ENCODE results near the gene LRRC4C. TPM values are rescaled to one million over a fixed set of nuclear protein-coding genes. Genes with fewer than 3 reads are reported as not detected.

The LRRC4C gene
- polyA plus RNA-seq, 1 donor from 2014 or later = 24.3 TPM

DNA sequence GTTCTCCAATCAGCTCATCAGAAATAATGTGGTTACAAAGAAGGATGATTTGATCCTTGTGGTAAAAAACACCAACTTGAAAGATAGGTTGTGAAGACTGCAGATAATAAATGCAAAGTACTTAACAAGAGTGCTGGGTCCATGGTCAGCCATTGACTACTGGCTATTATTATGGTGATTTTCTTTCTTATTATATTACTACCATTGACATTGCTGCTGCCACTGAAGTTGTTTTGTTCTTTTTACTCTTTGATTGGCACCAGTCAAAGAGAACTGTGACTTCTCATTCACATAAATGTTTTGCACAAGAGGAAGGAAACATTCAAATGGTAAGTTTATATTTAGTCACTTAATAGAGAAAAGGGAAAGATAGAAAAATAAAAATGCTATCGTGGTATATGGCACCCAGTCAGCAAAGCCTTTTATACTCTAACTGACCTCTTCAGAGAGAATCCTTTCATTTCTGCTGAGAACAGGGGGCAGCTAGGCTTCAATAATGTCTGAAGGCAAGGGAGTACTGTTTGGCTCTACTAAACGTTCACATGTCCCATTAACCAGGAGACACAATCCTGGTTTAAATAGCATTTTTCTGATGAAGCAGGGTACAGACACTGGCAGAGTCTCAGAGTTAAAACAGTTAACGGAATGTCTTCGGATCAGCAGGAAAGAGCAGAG lies 64.8 kb downstream of the LRRC4C start:
- Histone ChIP-seq H3K27ac (ENCODE audit: low read length) (no peak overlapping the region), H3F3A (ENCODE audit: insufficient read depth, low read length, poor library complexity, severe bottlenecking) (no peaks in the 10 kb centered on the region), H3K4me3 (ENCODE audit: low read length) (no peak overlapping the region), H3K36me3 (ENCODE audit: insufficient read depth, low read length) (no peaks in the 10 kb centered on the region), H3K79me2 (replicated peaks; ENCODE audit: insufficient read depth, low read length) (no peaks in the 10 kb centered on the region), H3K27me3 (ENCODE audit: insufficient read depth, low read depth, low read length) (no peaks in the 10 kb centered on the region), H3K9me3 (ENCODE audit: low read length) (no peaks in the 10 kb centered on the region), H3K4me2 (ENCODE audit: low read length) (no peak overlapping the region), H3K9ac (ENCODE audit: low read length) (no peak overlapping the region), H2AFZ (ENCODE audit: low read depth, low read length) (no peak overlapping the region), H4K20me1 (ENCODE audit: insufficient read depth) (no peaks in the 10 kb centered on the region), H3K9me2 (ENCODE audit: insufficient read depth, low read length) (no peaks in the 10 kb centered on the region)
- TF ChIP-seq EZH2 (IDR thresholded peaks at IDR 0.05; ENCODE audit: borderline replicate concordance, insufficient read depth, low read length, poor library complexity, severe bottlenecking) = no peak
- TF ChIP-seq SMC3 (conservative IDR thresholded peaks at IDR 0.05; ENCODE audit: poor library complexity) = no peak
- no peak for TF ChIP-seq RAD21 (conservative IDR thresholded peaks at IDR 0.05)
- TF ChIP-seq, protein P1, sequence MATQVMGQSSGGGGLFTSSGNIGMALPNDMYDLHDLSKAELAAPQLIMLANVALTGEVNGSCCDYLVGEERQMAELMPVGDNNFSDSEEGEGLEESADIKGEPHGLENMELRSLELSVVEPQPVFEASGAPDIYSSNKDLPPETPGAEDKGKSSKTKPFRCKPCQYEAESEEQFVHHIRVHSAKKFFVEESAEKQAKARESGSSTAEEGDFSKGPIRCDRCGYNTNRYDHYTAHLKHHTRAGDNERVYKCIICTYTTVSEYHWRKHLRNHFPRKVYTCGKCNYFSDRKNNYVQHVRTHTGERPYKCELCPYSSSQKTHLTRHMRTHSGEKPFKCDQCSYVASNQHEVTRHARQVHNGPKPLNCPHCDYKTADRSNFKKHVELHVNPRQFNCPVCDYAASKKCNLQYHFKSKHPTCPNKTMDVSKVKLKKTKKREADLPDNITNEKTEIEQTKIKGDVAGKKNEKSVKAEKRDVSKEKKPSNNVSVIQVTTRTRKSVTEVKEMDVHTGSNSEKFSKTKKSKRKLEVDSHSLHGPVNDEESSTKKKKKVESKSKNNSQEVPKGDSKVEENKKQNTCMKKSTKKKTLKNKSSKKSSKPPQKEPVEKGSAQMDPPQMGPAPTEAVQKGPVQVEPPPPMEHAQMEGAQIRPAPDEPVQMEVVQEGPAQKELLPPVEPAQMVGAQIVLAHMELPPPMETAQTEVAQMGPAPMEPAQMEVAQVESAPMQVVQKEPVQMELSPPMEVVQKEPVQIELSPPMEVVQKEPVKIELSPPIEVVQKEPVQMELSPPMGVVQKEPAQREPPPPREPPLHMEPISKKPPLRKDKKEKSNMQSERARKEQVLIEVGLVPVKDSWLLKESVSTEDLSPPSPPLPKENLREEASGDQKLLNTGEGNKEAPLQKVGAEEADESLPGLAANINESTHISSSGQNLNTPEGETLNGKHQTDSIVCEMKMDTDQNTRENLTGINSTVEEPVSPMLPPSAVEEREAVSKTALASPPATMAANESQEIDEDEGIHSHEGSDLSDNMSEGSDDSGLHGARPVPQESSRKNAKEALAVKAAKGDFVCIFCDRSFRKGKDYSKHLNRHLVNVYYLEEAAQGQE (IDR thresholded peaks at IDR 0.05; ENCODE audit: borderline replicate concordance) = no peak
- TF ChIP-seq POLR2AphosphoS5 (IDR thresholded peaks at IDR 0.05) = peak; percentile 24
- TF ChIP-seq TAF1 (IDR thresholded peaks at IDR 0.05; ENCODE audit: low read depth) = no peak
- TF ChIP-seq, protein P2, sequence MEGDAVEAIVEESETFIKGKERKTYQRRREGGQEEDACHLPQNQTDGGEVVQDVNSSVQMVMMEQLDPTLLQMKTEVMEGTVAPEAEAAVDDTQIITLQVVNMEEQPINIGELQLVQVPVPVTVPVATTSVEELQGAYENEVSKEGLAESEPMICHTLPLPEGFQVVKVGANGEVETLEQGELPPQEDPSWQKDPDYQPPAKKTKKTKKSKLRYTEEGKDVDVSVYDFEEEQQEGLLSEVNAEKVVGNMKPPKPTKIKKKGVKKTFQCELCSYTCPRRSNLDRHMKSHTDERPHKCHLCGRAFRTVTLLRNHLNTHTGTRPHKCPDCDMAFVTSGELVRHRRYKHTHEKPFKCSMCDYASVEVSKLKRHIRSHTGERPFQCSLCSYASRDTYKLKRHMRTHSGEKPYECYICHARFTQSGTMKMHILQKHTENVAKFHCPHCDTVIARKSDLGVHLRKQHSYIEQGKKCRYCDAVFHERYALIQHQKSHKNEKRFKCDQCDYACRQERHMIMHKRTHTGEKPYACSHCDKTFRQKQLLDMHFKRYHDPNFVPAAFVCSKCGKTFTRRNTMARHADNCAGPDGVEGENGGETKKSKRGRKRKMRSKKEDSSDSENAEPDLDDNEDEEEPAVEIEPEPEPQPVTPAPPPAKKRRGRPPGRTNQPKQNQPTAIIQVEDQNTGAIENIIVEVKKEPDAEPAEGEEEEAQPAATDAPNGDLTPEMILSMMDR (IDR thresholded peaks at IDR 0.05; ENCODE audit: poor library complexity, severe bottlenecking) = no peak
- TF ChIP-seq EP300 (conservative IDR thresholded peaks at IDR 0.05; ENCODE audit: poor library complexity, severe bottlenecking) = peak; percentile 51
- TF ChIP-seq MXI1 (conservative IDR thresholded peaks at IDR 0.05; ENCODE audit: poor library complexity, severe bottlenecking) = no peak

DNA sequence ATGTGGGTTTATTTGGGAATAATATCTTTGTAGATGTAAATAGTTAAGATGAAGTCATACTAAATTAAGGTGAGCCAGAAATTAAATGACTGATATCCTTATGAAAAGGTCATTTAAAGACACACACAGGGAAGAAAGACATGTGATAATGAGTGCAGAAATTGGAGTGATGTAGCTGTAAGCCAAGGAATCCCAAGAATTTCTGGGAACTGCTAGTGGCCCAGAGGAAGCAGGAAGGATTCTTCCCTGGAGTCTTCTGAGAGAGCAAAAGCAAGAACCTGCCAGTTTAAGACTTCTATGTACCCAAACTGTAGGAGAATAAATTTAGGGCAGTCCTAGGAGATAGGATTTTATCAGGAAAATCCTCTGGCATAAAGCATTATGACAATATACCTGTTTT lies 66.9 kb downstream of the LRRC4C start:
- TF ChIP-seq MXI1 (conservative IDR thresholded peaks at IDR 0.05; ENCODE audit: poor library complexity, severe bottlenecking) (no peak), EP300 (conservative IDR thresholded peaks at IDR 0.05; ENCODE audit: poor library complexity, severe bottlenecking) (no peak), POLR2AphosphoS5 (IDR thresholded peaks at IDR 0.05) (no peak), EZH2 (IDR thresholded peaks at IDR 0.05; ENCODE audit: borderline replicate concordance, insufficient read depth, low read length, poor library complexity, severe bottlenecking) (no peak), RAD21 (conservative IDR thresholded peaks at IDR 0.05) (no peak), TAF1 (IDR thresholded peaks at IDR 0.05; ENCODE audit: low read depth) (no peak), SMC3 (conservative IDR thresholded peaks at IDR 0.05; ENCODE audit: poor library complexity) (no peak)
- TF ChIP-seq, protein P1 (IDR thresholded peaks at IDR 0.05; ENCODE audit: borderline replicate concordance) = no peak
- TF ChIP-seq, protein P2 (IDR thresholded peaks at IDR 0.05; ENCODE audit: poor library complexity, severe bottlenecking) = no peak
- no peak overlapping the region for H2AFZ ChIP-seq (ENCODE audit: low read depth, low read length)
- no peak overlapping the region for H3K27ac ChIP-seq (ENCODE audit: low read length)
- H3K4me2 ChIP-seq (ENCODE audit: low read length) = no peak overlapping the region
- no peak overlapping the region for H3K9ac ChIP-seq (ENCODE audit: low read length)
- H4K20me1 ChIP-seq (ENCODE audit: insufficient read depth) = no peaks in the 10 kb centered on the region
- H3K9me3 ChIP-seq (ENCODE audit: low read length) = no peaks in the 10 kb centered on the region
- H3K27me3 ChIP-seq (ENCODE audit: insufficient read depth, low read depth, low read length) = no peaks in the 10 kb centered on the region
- no peaks in the 10 kb centered on the region for H3K9me2 ChIP-seq (ENCODE audit: insufficient read depth, low read length)
- no peaks in the 10 kb centered on the region for H3K36me3 ChIP-seq (ENCODE audit: insufficient read depth, low read length)
- H3F3A ChIP-seq (ENCODE audit: insufficient read depth, low read length, poor library complexity, severe bottlenecking) = no peaks in the 10 kb centered on the region
- no peak overlapping the region for H3K4me3 ChIP-seq (ENCODE audit: low read length)
- H3K79me2 ChIP-seq (replicated peaks; ENCODE audit: insufficient read depth, low read length) = no peaks in the 10 kb centered on the region

Data from neural cell (in vitro differentiated cells).